ENCODE data around the gene SLCO2B1. TPM values are rescaled to one million over a fixed set of nuclear protein-coding genes. Genes with fewer than 3 reads are reported as not detected.

SLCO2B1 gene
- total RNA-seq, 3 donors from 2014 or later (not counting 1 experiment from before 2014, with no cell fraction given): not detected

- peak; percentile 76 to 88 for DNase-seq
- no peak overlapping the region for H3K27ac ChIP-seq (ENCODE audit: low read length)
- WGBS (ENCODE audit: insufficient coverage): 32% methylated on average over 22 of the region's 22 CpGs
- Mint-ChIP-seq H3K36me3 (no peaks in the 10 kb centered on the region), H3K4me3 (no peak overlapping the region), H3K27me3 (ENCODE audit: low read depth in 2 of 2) (peaks cover 15 to 20% of the 10 kb centered on the region in 2 donors), H3K4me1 (peaks cover 19 to 41% of the 10 kb centered on the region in 2 donors), H3K9me3 (no peaks in the 10 kb centered on the region), H3K27ac (no peak overlapping the region)
- ATAC-seq: peak; percentile 69 to 75 (median 73)
- no peaks in the 10 kb centered on the region for H3K36me3 ChIP-seq (ENCODE audit: control insufficient read depth, insufficient read depth, low read length)
- H3K4me3 ChIP-seq (ENCODE audit: low read length): no peak overlapping the region
- intact Hi-C loops (cut with micrococcal nuclease): loop anchor here (1.0 to 5.0 kb wide), 3 partner anchors 65 to 213 kb away; no protein-coding TSS in a partner anchor
- no peaks in the 10 kb centered on the region for H3K27me3 ChIP-seq (ENCODE audit: control insufficient read depth, insufficient read depth, low read length)
- TF ChIP-seq CTCF (IDR thresholded peaks at IDR 0.05): peak; percentile 82
- no peaks in the 10 kb centered on the region for H3K9me3 ChIP-seq (ENCODE audit: control insufficient read depth, insufficient read depth, low read length)
- H3K4me1 ChIP-seq (ENCODE audit: control insufficient read depth, insufficient read depth, low read length): peaks cover 31% of the 10 kb centered on the region
These were observed 10.4 kb upstream of the SLCO2B1 start for GRCh38 chr11:75140269-75141138.

- DNase-seq (no peak), ATAC-seq (no peak)
- peaks cover 19 to 41% of the 10 kb centered on the region in 2 donors for H3K4me1 Mint-ChIP-seq
- no peak overlapping the region for H3K27ac Mint-ChIP-seq
- H3K9me3 Mint-ChIP-seq: no peaks in the 10 kb centered on the region
- Histone ChIP-seq H3K4me3 (ENCODE audit: low read length) (no peak overlapping the region), H3K9me3 (ENCODE audit: control insufficient read depth, insufficient read depth, low read length) (no peaks in the 10 kb centered on the region), H3K27ac (ENCODE audit: low read length) (no peak overlapping the region), H3K4me1 (ENCODE audit: control insufficient read depth, insufficient read depth, low read length) (peaks cover 31% of the 10 kb centered on the region), H3K27me3 (ENCODE audit: control insufficient read depth, insufficient read depth, low read length) (no peaks in the 10 kb centered on the region), H3K36me3 (ENCODE audit: control insufficient read depth, insufficient read depth, low read length) (no peaks in the 10 kb centered on the region)
- intact Hi-C loops (cut with micrococcal nuclease): loop anchor here (5.0 kb wide), 1 partner anchor 214 kb away; no protein-coding TSS in a partner anchor
- H3K4me3 Mint-ChIP-seq: no peak overlapping the region
- TF ChIP-seq CTCF (IDR thresholded peaks at IDR 0.05): no peak
- no peaks in the 10 kb centered on the region for H3K36me3 Mint-ChIP-seq
- 72% methylated on average over 6 of the region's 6 CpGs for WGBS (ENCODE audit: insufficient coverage)
- peaks cover 13 to 17% of the 10 kb centered on the region in 2 donors for H3K27me3 Mint-ChIP-seq (ENCODE audit: low read depth in 2 of 2)
These were observed 9.7 kb upstream of the SLCO2B1 start for GRCh38 chr11:75141166-75141565.

- WGBS (ENCODE audit: insufficient coverage): 33% methylated on average over 10 of the region's 10 CpGs
- peak; percentile 75 to 84 (median 75) for ATAC-seq
- Mint-ChIP-seq H3K36me3 (no peaks in the 10 kb centered on the region), H3K27ac (peak overlapping the region; percentile 6 to 56), H3K27me3 (ENCODE audit: low read depth in 2 of 2) (peaks cover 5 to 6% of the 10 kb centered on the region in 2 donors), H3K9me3 (no peaks in the 10 kb centered on the region), H3K4me1 (peaks cover 19 to 41% of the 10 kb centered on the region in 2 donors), H3K4me3 (peak overlapping the region; percentile 68)
- Histone ChIP-seq H3K27me3 (ENCODE audit: control insufficient read depth, insufficient read depth, low read length) (no peaks in the 10 kb centered on the region), H3K4me3 (ENCODE audit: low read length) (no peak overlapping the region), H3K27ac (ENCODE audit: low read length) (no peak overlapping the region), H3K9me3 (ENCODE audit: control insufficient read depth, insufficient read depth, low read length) (no peaks in the 10 kb centered on the region), H3K36me3 (ENCODE audit: control insufficient read depth, insufficient read depth, low read length) (no peaks in the 10 kb centered on the region), H3K4me1 (ENCODE audit: control insufficient read depth, insufficient read depth, low read length) (peaks cover 34% of the 10 kb centered on the region)
- intact Hi-C loops (cut with micrococcal nuclease): loop anchor here (5.0 kb wide), 1 partner anchor 216 kb away; no protein-coding TSS in a partner anchor
- no peak for TF ChIP-seq CTCF (IDR thresholded peaks at IDR 0.05)
- peak; percentile 25 to 81 for DNase-seq
These were observed 8.0 kb upstream of the SLCO2B1 start for GRCh38 chr11:75142714-75143419.

All from natural killer cell (primary cell).